Inflammatory macrophage treated with lipopolysaccharide for 1 hour (primary cell): Measurements from ENCODE around the gene COX6A1.
A peak's percentile ranks its signal among the peaks of the same experiment; 100 is the strongest.
"Not testable (repeated sequence)": the region's sequence is repeated elsewhere in the genome, so short reads cannot be mapped to it uniquely, and the experiment has no call there.

ENCODE experiments used
- DNase-seq, 2 donors: peaks; one replicate each; pipeline ENCODE4 v3.0.0-alpha.2; 2020 to 2022

The COX6A1 gene

DNA sequence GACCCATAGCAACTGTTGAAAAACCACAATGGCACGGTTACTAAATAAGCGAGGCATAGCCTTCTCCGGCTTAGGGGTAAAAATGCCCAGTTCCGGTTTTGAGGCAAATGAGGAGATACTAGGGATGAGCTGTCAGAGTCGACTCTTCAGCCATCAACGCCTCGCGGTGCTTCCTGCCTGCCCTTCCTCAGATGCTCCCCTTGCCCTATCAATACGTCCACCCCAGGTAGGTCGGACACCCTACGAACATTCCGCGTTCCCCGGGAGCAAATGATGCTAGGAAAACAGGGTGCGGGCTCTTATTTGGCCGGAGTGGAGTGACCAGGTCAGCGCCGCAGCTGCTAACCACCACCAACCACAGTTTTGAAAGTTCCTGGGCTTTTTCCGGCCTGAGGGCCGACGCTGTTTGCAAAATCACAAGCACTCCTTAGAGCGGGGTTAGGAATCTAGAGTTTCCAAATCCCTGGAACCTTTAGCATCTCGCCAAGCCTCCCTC is 30.5 kb downstream of the COX6A1 start:
- DNase-seq: peak; percentile 58 to 63

DNA sequence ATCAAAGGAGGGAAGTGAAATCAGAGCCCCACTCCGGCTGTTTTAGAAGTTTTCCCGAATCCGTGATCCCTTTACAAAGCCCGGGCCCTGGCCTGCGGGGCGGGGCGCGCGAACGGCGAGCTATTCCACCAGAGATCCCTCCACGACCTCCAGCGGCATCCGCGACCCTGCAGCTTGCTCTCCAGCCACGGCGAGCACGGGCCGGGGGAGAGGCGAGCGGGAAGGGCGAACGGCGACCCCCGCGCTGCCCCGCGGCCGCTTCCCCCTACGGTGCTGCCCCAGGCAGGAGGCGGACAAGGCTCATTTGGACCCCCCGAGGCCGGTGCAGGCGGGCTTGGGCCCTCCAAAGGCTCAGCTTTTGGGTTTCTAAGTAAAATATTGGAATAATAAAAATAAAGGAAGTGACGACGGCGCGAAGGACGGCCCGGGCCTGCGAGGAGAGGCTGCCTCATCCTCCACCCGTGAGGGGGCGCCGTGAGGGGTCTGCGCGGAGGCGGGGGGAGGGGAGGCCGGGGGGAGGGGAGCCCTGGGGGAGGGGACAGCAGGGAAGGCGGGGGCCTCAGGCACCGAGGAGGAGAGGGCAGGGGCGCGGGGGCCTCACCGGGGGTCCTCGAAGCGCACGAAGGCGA is 31.0 kb downstream of the COX6A1 start:
- no peak for DNase-seq

DNA sequence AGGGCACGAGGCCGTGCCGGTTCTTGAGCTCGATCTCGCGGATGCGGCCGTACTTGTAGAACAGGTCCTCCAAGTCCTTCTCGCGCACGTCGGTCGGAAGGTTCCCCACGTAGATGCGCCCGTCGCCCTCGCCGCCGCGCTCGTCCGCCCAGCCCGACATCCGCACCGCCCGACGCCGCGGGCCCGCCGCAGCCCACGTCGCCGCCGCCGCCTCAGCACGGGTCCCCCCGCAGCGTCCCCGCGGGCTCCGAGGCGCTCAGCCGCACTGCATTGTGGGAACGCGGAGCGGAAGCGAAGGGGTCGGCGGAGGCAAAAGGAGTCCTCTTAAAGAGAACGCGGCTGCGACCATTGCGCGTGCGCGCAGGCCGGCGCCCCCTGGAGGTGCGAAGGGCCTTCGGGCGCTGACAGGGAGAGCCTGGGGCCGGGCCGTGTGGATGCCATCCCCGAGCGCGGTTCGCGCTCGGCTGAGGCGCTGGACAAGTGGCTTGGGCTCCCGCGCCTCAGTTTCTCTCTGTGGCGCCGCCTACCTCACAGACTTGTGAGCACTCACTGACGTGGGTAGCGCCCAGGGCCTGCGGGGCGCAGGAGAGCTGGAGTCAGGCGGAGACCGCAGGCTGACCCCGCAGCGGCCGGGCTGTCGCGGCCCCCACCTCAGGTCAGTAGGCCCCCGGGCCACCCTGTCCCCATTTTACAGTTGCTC is 31.7 kb downstream of the COX6A1 start, which contains the start of gene SRSF9:
Gene SRSF9 (minus strand): TSS at position 299 of the 700 bp plus-strand sequence. CDS start 139 bp downstream, at position 160.
- peak; percentile 94 to 98 for DNase-seq

DNA sequence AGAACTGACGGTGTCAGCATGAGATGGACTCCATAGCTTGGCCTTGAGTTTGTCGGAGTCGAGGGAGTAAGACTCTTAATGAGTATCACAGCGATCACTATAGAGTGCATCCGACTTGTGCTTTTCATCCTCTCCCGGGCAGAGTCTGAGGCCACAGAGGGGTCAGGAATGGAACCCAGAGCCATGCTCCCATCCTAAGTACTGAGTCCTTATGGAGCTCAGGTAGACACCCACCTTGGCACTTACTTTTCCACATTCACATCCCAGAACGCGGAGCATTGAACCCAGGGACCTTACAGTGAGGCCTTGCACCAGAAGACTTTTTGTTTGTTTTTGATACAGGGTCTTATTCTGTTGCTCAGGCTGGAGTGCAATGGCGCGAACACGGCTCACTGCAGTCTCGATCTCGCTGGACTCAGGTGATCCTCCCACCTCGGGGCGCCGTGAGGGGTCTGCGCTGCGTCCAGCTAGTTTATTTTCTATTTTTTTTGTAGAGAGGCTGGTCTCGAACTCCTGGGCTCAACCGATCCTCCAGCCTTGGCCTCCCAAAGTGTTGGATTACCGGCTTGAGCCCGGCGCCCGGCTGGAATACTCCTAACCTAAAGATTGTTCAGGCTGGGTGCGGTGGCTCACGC is 32.4 kb downstream of the COX6A1 start:
- DNase-seq: no peak

DNA sequence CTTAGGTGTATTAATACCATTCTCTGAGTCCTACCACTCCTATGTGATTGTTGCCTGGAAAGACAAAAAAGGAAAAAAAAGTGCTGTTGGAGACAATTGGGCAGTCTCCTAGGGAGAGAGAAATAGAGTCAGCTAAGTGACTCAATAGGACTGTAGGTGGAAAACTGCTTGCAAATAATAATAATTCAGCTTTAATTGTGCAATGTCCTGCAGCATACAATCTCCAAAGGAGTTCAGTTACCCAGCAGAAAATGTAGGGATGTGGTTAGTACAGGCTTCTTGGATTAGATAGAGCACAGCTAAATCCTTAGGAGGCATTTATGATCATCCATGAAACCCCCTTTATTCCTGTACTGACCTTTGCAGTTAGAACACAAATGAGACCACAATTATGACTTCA is 34.6 kb downstream of the COX6A1 start:
- peak in 1 of 2 donors; percentile 50 for DNase-seq

DNA sequence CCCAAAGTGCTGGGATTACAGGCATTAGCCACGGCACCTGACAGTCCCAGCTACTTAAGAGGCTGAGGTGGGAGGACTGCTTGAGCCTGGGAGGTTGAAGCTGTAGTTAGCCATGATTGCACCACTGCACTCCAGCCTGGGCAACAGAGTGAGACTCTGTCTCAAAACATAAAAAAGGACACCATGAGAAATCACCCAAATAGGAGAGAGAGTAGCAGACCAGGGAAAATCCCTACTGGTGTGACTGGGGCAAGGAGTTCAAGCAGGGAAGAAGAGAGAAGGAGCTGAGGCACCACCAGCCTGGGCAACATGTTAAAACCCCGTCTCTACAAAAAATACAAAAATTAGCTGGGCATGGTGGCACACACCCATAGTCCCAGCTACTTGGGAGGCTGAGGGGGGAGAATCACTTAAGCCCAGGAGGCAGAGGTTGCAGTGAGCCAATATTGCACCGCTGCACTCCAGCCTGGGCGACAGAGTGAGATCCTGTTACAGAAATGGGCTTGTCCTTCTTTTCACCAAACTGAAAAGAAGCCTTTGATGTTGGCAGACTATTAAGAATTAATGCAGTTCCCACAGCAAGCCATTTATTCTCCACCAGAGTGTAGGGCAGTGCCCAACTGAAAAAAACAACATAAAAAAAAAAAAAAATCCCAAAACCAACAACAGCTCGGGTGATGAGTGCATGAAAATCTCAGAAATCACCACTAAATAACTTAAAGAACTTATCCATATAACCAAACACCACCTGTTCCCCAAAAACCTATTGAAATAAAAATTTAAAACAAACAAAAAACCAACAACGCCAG is 36.1 kb downstream of the COX6A1 start:
- peak in 1 of 2 donors; percentile 66 for DNase-seq

DNA sequence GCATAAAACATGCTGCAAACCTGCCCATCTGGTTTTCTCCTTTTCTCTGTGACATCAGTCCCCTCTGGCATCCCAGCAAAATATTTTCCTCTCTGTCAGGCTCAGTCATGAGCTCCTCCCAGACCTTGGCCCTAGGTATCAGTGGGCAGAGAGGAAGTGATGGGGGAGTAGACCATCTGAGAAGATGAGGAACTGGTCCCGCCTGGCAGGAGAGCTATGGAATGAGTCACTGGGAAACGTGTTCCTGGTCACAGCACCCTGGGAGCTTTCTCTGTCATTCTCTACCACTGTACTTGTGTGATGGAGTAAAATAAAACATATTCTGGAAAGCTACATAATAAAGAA is 36.7 kb downstream of the COX6A1 start:
- peak; percentile 68 to 91 for DNase-seq

DNA sequence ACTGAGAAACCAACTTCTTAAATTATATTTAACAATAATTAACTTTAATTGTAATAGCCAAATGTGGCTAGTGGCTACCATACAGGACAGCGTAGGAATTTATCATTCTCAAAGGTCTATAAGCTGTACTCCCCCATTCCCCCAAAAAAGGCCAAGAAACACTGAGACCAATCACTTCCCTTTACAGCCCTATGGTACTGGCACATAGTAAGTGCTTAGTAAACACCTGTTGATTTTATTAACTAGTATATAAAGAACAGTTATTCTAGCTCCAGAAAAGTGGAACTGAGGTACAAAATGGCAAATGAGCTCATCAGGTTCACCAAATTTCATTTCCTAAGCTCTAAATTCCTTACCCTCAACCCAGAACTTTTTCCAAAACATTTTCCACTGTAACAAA is 37.7 kb downstream of the COX6A1 start:
- DNase-seq: no peak

DNA sequence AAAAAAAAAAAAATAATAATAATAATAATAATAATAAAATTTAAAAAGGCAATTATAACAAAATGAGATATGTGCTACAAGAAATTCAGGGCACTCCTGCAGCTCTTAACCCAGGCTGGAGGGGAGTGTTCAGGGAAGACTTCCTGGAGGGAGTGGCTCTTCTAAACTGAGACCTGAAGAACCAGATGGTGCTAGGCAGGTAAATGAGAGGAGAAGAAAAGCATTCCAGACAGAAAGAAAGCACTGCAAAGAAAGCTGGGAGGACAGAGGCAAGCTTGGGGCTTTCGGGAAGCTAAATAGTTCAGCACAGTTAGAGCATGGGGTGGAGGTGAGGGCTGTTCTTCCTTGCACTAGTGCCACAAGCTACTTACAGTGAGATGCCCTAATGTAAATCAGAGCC is 41.5 kb downstream of the COX6A1 start:
- DNase-seq: no peak

DNA sequence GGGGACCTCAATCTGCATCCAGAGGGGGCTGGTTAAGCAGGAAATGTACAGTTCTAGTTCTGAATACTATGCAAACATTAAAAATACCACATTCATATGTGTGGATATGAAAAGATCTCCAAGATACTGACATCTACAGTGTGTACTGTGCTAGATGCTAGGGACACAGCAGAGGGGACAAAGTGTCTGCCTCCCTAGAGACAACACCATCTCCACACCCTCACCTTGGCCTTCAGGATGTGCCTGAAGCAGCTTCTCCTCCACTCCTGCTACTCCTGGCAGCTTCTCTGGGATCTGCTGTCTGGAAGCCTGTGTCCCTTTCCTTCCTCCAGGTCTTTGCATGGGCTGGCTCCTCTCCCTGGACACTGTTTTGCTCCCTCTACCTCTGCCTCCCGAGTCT is 42.3 kb downstream of the COX6A1 start:
- no peak for DNase-seq

DNA sequence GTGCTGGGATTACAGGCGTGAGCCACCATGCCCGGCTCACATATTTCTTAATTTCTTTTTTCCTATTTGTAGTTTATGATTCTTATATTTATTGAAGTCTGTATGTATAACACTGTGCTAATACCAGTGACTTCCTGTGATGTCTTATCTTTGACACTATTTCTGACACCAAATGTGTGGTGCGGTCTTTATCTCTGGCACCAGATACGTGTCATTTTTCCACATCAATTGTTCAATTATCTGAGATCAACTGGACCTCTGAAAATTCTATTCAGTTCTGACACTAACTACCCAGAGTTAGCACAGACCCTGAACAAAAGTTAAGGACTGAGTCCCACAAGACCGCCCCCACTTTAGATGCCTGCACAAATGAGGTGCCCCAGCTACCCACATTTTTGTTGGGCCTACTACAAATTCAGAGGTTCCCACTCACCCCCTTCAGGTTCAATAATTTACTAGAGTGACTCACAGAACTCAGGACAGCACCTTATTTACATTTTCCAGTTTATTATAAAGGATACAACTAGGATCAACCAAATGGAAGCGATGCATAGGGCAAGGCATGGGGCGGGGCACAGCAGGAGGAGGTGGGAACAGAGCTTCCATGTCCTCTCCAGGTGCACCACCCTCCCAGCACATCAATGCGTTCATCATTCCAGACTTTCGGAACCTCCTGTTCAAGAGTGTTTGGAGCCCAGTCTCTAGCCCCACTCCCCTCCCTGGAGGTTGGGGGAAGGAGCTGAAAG is 43.3 kb downstream of the COX6A1 start:
- DNase-seq: no peak

DNA sequence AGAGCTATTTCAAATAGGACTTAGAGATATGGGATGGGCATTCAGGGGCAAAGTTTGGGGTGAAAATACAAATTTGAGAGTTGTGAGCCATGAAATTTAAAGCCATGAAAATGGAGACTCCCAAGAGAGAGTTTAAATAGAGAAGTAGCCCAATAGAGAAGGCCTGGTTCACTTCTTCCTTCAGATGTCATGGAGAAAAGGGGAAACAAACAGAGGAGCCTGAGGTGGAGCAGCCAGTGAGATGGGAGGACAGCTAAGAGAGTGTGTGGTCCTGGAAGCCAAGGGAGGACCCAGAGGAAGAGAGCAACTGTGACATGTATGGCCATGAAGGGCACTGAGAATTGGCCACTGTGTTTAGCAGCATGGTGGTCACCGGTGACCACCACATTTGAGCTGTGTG is 45.7 kb downstream of the COX6A1 start:
- DNase-seq: peak in 1 of 2 donors; percentile 24

DNA sequence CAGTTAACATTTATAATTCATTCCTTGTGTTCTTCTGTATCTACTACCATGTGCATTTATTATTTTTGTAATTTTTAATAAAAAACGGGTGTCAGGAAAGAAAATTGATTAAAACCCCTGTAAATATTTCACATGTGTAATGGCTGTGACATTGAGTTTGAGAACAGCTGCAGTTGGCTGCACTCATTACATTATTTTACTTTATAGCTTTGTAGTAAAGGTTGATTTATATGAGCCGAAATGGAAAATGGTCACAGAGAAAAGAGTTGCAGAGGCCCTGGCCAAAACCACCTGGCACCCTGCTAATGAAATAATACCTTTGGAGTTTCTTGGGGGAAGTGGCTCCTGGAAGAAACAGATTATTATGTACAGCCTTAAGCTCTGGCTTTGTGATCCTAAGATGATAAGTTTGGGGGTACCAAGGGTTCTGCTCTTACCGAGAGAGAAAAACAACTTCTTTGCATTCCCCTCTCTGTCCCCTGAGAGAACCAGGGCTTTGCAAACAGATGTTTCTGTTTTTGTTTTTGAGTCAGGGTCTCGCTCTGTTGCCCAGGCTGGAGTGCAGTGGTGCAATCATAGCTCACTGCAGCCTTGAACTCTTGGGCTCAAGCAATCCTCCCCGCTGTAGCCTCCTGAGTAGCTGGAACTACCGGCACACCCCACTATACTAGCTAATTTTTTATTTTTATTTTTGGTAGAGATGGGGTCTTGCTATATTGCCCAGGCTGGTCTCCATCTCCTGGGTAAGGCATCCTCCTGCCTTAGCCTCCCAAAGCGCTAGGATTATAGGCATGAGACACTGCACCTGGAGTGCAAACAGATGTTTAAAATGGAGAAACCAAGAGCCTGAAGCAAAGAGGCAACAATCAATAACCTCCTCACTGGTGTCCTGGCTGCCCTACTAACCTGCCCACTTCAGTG is 48.3 kb downstream of the COX6A1 start:
- no peak for DNase-seq

DNA sequence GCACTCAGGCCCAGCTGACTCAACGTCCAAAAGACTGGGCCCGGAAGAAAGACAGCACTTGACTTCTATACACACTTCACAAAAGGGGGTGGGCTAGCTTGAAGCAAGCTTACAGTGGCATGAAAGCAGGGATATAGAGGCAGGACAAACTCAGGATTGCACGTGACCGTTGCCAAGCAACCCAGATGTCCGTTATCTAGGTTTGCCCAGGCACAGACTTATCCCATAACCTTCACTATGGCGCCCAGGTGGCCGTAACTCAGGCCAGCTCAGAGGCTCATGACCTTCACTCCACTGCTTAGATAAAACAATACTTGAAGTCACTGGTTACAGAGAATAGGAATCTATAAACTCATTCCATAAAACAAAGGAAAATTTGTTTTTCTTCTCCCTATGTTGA is 49.6 kb downstream of the COX6A1 start:
- DNase-seq: not testable (repeated sequence)

DNA sequence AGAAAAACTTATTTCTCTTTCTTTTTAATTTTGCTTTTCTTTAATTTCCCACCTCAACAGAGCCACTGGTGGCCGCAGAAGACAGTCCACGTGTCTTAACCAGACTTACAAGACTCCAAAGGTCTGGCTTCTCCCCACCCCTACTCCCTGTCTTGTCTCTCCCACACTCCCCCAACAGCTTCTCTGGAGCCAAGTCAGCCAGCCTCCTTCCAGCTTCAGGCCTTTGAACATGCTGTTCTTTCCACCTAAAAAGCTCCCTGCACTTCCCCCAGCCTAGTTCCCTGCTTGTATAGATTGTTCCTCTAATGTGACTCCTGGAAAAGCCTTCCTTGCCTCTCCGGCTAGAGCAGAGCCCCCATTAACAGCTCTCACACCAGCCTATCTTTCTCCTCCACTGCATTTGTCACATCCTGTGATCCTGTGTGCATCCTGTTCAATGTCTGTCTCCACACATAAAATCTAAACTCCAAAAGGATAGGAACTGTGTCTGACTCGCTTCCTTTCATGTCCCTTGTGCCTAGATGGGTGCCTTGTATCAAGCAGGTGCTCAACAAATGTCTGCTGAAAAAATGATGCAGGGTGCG is 50.2 kb downstream of the COX6A1 start:
- no peak for DNase-seq

DNA sequence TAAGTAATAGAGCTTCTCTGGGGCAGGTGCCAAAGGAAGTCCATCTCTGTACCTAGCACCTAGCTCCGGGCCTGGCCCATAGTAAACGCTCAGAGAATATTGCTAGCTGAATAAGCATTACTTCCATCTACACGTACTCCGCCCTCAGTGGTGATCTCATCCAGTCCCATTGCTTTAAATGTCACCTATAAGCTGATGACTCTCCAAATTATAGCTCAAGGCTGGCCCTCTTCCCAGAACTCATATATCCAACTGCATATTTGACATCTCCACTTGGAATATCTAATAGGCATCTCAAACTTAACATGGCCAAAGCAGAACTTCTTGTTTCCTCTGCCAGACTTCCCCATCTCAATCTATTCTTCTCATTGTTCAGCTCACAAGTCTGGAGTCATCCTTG is 51.1 kb downstream of the COX6A1 start:
- no peak for DNase-seq

DNA sequence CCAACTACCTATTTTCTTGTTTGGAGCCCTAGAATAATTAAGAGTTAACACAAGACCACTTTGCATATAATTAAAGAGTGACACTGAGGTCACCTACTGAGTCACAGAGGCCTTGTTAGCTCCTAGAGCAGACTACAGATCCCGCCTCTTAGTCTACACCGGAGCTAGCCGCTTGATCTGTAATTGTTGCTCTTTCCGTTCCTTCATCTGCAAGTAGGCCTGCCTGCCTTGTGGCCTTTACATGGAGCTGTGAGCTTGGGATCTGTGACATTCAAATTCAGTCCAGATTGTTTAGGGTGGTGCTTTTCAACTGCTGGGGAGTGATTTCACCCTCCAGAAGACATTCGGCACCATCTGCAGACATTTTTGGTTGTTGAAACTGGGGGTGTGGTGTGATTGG is 52.4 kb downstream of the COX6A1 start:
- DNase-seq: no peak
